Thoracic aorta (tissue), 2 donors: ENCODE data around the gene SRL. TPM values are rescaled to one million over a fixed set of nuclear protein-coding genes. Genes with fewer than 3 reads are reported as not detected.

ENCODE experiments used
- ATAC-seq: fragments of 150-250 bp; one replicate; pipeline ENCODE4 v1.8.0; 2017; ENCODE audit warnings: low read depth; ENCODE audit not compliant: insufficient number of reproducible peaks, low FRiP score
- DNase-seq: peaks from one replicate; pipeline ENCODE4 v3.0.0-alpha.2; 2020; ENCODE audit warnings: low spot score
- H3K27ac ChIP-seq, 2 donors: fragments of 200-600 bp; sonication (generic); 1 replicate in 1 of 2; 2 replicates in 1 of 2; pipeline ENCODE4 v1.5.1; 2016; ENCODE audit warnings: mild to moderate bottlenecking in 2 of 2, moderate library complexity in 2 of 2
- H3K27me3 ChIP-seq: fragments of 200-600 bp; sonication (generic); replicated peaks from 2 replicates; pipeline ENCODE4 v1.6.0; 2016; ENCODE audit warnings: mild to moderate bottlenecking; ENCODE audit not compliant: insufficient read depth
- H3K36me3 ChIP-seq: fragments of 200-600 bp; sonication (generic); one replicate; pipeline ENCODE4 v1.5.1; 2016
- H3K4me1 ChIP-seq, 2 donors: fragments of 200-600 bp; sonication (generic); 1 replicate in 1 of 2; 2 replicates in 1 of 2; pipeline versions ENCODE4 v1.5.1 to v1.6.0; 2016; ENCODE audit warnings: low read depth in 2 of 2, mild to moderate bottlenecking in 1 of 2; ENCODE audit not compliant: control insufficient read depth in 1 of 2
- H3K4me3 ChIP-seq: fragments of 200-600 bp; sonication (generic); 2 replicates; pipeline ENCODE4 v1.5.1; 2016; ENCODE audit warnings: mild to moderate bottlenecking
- H3K9me3 ChIP-seq: fragments of 200-600 bp; sonication (generic); 2 replicates; pipeline ENCODE4 v1.5.1; 2016
- CTCF ChIP-seq: fragments of 200-600 bp; sonication (generic); IDR thresholded peaks from one replicate; pipeline ENCODE4 v1.5.1; 2019; ENCODE audit warnings: antibody characterized with exemption
- total RNA-seq, 2 donors: library from RNA; depleted of rRNA; stranded (reverse); fragments of >200 nt; gene quantifications; one replicate each; pipeline versions ENCODE4 v1.1.0 to v1.2.3, GENCODE V29; 2016

SRL gene
- total RNA-seq, 2 donors from 2014 or later = 0.68 to 1.1 TPM

DNA sequence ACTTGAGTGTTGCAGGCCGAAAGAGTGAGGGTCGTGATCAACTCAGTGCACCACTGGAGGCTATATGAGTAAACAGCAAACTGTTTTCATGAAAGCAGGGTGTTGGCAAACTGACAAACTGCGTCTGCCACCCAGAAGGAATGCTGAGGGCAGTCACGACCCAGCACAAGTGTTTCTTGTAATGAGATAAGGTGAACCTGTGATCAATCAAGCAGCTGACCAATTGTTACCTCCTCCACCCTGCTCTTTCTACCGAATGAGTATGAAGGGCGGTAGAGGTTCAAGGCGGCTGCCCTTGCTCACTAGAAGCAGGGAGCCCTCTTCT lies 5.5 kb upstream of the SRL start:
- Histone ChIP-seq H3K27ac (no peak overlapping the region), H3K4me3 (no peak overlapping the region), H3K9me3 (no peaks in the 10 kb centered on the region), H3K36me3 (no peaks in the 10 kb centered on the region), H3K4me1 (no peaks in the 10 kb centered on the region), H3K27me3 (no peaks in the 10 kb centered on the region)
- no peak for TF ChIP-seq CTCF
- DNase-seq (no peak), ATAC-seq (no peak)

DNA sequence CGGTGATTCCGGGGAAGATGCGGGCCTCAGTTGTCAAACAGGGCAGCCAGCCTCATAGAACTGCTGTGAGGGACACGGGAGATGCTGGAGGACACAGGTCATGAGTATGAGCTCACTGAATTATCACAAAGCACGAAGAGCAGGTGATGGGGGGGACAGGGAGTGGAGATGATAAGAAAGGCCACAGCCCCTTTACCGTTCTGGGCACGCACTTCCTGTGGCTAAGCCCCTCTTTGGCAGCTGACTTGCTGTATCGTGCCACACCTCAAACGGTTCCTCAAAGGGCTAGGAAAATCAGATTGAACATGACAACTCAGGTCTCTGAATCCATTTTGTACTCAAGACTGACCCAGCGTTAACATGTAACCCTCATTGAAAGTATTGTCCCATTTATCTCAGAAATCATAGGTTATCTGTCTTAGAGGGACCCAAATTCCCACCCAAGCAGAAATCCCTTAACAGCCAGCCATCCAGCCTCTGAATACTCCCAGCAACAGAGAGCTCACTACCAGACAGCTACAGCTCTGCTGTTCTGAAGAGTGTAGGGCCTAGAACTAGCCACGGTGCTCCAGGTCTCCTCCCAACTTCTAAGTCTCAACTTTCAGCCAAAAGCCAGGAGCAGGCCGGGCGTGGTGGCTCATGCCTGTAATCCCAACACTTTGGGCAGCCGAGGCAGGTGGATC lies 5.0 kb upstream of the SRL start:
- no peaks in the 10 kb centered on the region for H3K27me3 ChIP-seq
- DNase-seq (no peak), ATAC-seq (no peak)
- H3K27ac ChIP-seq = no peak overlapping the region
- H3K9me3 ChIP-seq = no peaks in the 10 kb centered on the region
- no peaks in the 10 kb centered on the region for H3K36me3 ChIP-seq
- H3K4me1 ChIP-seq = no peaks in the 10 kb centered on the region
- TF ChIP-seq CTCF = no peak
- H3K4me3 ChIP-seq = no peak overlapping the region

GRCh38 chr16:4245077-4245791 lies 3.4 kb upstream of the SRL start:
- TF ChIP-seq CTCF = no peak
- no peak for ATAC-seq

GRCh38 chr16:4244254-4245076 lies 2.6 kb upstream of the SRL start:
- H3K36me3 ChIP-seq = no peaks in the 10 kb centered on the region
- no peak overlapping the region for H3K4me3 ChIP-seq
- TF ChIP-seq CTCF = no peak
- no peak overlapping the region for H3K27ac ChIP-seq
- no peaks in the 10 kb centered on the region for H3K4me1 ChIP-seq
- H3K27me3 ChIP-seq = no peaks in the 10 kb centered on the region
- DNase-seq (no peak), ATAC-seq (no peak)
- H3K9me3 ChIP-seq = no peaks in the 10 kb centered on the region

More at GRCh38 chr16:4245077-4245791, 3.4 kb upstream of the SRL start:
- no peaks in the 10 kb centered on the region for H3K27me3 ChIP-seq
- no peak for DNase-seq
- H3K9me3 ChIP-seq = no peaks in the 10 kb centered on the region
- no peaks in the 10 kb centered on the region for H3K4me1 ChIP-seq
- H3K27ac ChIP-seq = no peak overlapping the region
- H3K4me3 ChIP-seq = no peak overlapping the region
- H3K36me3 ChIP-seq = no peaks in the 10 kb centered on the region
